Measurements from ENCODE around the gene SVEP1. TPM values are rescaled to one million over a fixed set of nuclear protein-coding genes. Genes with fewer than 3 reads are reported as not detected.

Gene SVEP1
- total RNA-seq, 4 donors from 2014 or later: 6.1 to 40.1 (median 17.3) TPM

DNA sequence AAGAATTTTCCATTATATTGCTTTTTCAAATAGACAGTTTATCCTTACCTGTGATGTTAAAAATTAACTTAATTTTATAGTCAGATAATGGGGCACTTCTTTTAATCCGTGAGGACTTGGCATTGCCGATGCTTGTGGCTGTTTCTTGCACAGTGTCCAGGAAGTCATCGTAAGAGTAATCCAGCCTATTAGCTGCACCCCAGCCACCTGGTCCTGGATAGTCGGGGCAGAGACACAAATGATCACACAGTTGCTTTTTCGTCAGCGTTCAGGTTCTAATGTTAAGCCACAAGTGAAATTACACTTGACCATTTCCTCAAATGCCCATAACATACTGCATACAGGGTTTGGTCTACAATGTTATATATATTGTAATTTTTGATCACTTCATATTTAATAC is 107.4 kb downstream of the SVEP1 start:
- DNase-seq: no peak

DNA sequence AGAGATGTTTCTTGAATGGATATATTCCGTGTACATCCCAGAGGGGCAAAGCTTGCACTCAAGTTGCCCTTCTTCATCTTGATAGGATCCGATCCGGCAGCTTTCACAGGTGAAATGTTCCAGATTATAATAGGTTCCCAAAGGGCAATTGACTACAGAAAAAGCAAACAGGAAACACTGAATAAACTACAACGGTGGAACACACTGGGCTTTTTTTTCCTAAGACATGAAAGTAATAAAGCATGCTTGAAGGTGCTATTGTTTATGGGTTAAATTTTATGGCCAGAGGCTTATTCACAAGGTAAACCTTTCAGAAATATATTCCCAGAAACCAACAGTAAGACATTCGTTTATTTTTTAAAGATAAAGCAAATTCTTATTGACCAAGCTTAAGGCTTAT is 110.6 kb downstream of the SVEP1 start:
- H3K27me3 ChIP-seq: no peaks in the 10 kb centered on the region
- no peaks in the 10 kb centered on the region for H3K36me3 ChIP-seq
- no peaks in the 10 kb centered on the region for H3K4me1 ChIP-seq
- no peaks in the 10 kb centered on the region for H3K9me3 ChIP-seq
- DNase-seq: no peak
- no peak for TF ChIP-seq POLR2A (IDR thresholded peaks at IDR 0.05)
- TF ChIP-seq, protein P1, sequence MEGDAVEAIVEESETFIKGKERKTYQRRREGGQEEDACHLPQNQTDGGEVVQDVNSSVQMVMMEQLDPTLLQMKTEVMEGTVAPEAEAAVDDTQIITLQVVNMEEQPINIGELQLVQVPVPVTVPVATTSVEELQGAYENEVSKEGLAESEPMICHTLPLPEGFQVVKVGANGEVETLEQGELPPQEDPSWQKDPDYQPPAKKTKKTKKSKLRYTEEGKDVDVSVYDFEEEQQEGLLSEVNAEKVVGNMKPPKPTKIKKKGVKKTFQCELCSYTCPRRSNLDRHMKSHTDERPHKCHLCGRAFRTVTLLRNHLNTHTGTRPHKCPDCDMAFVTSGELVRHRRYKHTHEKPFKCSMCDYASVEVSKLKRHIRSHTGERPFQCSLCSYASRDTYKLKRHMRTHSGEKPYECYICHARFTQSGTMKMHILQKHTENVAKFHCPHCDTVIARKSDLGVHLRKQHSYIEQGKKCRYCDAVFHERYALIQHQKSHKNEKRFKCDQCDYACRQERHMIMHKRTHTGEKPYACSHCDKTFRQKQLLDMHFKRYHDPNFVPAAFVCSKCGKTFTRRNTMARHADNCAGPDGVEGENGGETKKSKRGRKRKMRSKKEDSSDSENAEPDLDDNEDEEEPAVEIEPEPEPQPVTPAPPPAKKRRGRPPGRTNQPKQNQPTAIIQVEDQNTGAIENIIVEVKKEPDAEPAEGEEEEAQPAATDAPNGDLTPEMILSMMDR (IDR thresholded peaks at IDR 0.05): no peak
- no peak overlapping the region for H3K27ac ChIP-seq
- H3K4me3 ChIP-seq: no peak overlapping the region

More for the DNA sequence above, 107.4 kb downstream of the SVEP1 start:
- H3K9me3 ChIP-seq: no peaks in the 10 kb centered on the region
- H3K36me3 ChIP-seq: no peaks in the 10 kb centered on the region
- no peaks in the 10 kb centered on the region for H3K27me3 ChIP-seq
- TF ChIP-seq, protein P1 (IDR thresholded peaks at IDR 0.05): no peak
- TF ChIP-seq POLR2A (IDR thresholded peaks at IDR 0.05): no peak
- no peaks in the 10 kb centered on the region for H3K4me1 ChIP-seq
- H3K4me3 ChIP-seq: no peak overlapping the region
- H3K27ac ChIP-seq: no peak overlapping the region

DNA sequence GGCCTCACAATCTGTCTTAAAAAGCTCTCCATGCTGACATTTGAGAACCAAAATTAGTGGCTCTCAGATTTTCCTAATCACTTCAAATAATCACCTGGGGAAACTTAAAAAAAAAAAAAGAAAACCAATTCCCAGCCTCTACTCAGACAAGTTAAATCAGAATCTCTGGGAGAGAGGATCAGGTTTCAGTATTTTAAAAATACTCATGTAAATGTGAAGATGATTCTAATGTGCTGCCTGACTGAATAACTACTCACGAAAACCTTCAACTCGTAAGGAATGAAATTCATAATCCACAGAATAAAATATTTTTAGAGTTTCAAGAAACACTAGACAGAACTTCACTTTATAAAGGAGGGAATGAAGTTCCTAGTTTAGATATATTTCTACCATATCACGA is 114.4 kb downstream of the SVEP1 start:
- H3K4me3 ChIP-seq: no peak overlapping the region
- H3K36me3 ChIP-seq: no peaks in the 10 kb centered on the region
- H3K27me3 ChIP-seq: no peaks in the 10 kb centered on the region
- TF ChIP-seq POLR2A (IDR thresholded peaks at IDR 0.05): no peak
- TF ChIP-seq, protein P1 (IDR thresholded peaks at IDR 0.05): no peak
- H3K27ac ChIP-seq: no peak overlapping the region
- no peaks in the 10 kb centered on the region for H3K9me3 ChIP-seq
- no peaks in the 10 kb centered on the region for H3K4me1 ChIP-seq
- no peak for DNase-seq

DNA sequence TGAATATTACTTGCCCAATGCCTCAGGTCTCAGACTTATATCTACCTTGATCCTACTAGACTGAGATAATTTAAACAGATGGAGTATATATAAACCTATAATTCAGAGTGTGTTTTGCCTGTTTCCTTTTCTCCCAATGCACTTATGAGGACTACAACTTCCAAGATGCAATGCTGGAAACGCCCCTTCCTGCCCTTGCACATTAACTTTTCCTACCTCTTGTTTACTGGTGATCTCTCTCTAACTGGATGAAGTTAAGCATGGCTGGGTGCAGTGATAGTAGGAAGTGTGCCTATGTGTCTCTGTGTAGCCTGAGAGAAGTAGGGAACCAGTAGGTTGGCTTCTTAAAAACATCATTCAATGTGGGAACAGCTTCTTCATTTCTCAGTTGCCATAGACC is 115.2 kb downstream of the SVEP1 start:
- DNase-seq: no peak

DNA sequence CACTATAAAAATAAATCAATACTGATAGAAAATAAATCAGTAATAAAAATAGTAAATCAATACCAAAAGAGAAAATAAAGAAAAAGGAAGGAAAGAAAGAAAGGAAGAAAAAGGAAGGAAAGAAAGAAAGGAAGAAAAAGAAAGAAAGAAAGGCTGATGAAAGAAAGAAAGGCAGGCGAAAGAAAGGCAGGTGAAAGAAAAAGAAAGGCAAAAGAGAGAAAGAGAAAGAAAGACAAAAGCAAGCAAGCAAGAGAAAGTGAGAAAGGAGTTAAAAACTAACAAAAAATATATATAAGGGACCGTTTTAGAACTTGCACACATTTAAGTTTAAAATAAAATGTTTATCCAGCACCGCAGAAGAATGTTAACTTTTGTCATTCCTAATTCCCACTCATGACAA is 116.0 kb downstream of the SVEP1 start:
- H3K27ac ChIP-seq: no peak overlapping the region
- H3K36me3 ChIP-seq: no peaks in the 10 kb centered on the region
- H3K4me1 ChIP-seq: no peaks in the 10 kb centered on the region
- no peaks in the 10 kb centered on the region for H3K27me3 ChIP-seq
- H3K9me3 ChIP-seq: no peaks in the 10 kb centered on the region
- H3K4me3 ChIP-seq: no peak overlapping the region
- no peak for DNase-seq
- TF ChIP-seq POLR2A (IDR thresholded peaks at IDR 0.05): no peak
- TF ChIP-seq, protein P1 (IDR thresholded peaks at IDR 0.05): no peak

More for the DNA sequence above, 115.2 kb downstream of the SVEP1 start:
- Histone ChIP-seq H3K9me3 (no peaks in the 10 kb centered on the region), H3K4me1 (no peaks in the 10 kb centered on the region), H3K4me3 (no peak overlapping the region), H3K27me3 (no peaks in the 10 kb centered on the region), H3K36me3 (no peaks in the 10 kb centered on the region), H3K27ac (no peak overlapping the region)
- TF ChIP-seq, protein P1 (IDR thresholded peaks at IDR 0.05): no peak
- TF ChIP-seq POLR2A (IDR thresholded peaks at IDR 0.05): no peak

DNA sequence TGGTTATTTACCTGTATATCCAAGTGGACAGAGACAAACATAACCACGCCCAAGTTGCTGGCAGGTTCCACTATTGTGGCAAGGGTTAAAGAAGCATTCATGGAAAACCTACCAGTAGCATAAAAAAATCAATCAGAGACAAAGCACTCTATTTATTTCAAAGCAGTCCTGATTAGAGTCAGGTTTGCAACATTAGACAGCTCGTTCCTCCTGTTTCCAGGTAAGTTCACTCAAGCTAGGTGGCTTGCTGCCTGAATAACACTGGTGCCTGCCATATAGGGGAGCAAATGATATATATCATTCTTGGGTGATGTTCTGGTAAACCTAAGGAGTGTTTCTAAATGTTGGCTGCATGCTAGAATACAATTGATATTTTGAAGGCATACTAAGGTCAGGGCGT is 122.3 kb downstream of the SVEP1 start:
- TF ChIP-seq, protein P1 (IDR thresholded peaks at IDR 0.05): no peak
- TF ChIP-seq POLR2A (IDR thresholded peaks at IDR 0.05): no peak
- Histone ChIP-seq H3K4me3 (no peak overlapping the region), H3K36me3 (no peaks in the 10 kb centered on the region), H3K9me3 (no peaks in the 10 kb centered on the region), H3K27ac (no peak overlapping the region), H3K27me3 (no peaks in the 10 kb centered on the region), H3K4me1 (no peaks in the 10 kb centered on the region)
- DNase-seq: no peak

Data from Peyer's patch (tissue), 4 donors.